NK-92 (cell line): ENCODE data around the gene ITPA.

Experiments
- DNase-seq: peaks from one replicate; lab custom pipeline; 2025; ENCODE audit not compliant: unreplicated experiment; lab: John Stamatoyannopoulos, UW

The ITPA gene

GRCh38 chr20:3243718-3244358 is 34.5 kb downstream of the ITPA start:
- no peak for DNase-seq

GRCh38 chr20:3244613-3245012 is 35.3 kb downstream of the ITPA start:
- DNase-seq: no peak

GRCh38 chr20:3245156-3245555 is 35.9 kb downstream of the ITPA start:
- DNase-seq: no peak

GRCh38 chr20:3245711-3246110 is 36.4 kb downstream of the ITPA start:
- DNase-seq: no peak

- no peak for DNase-seq
Measured at GRCh38 chr20:3246682-3247081, 37.4 kb downstream of the ITPA start.

GRCh38 chr20:3247638-3248037 is 38.3 kb downstream of the ITPA start:
- no peak for DNase-seq

GRCh38 chr20:3248167-3248992 is 39.1 kb downstream of the ITPA start:
- DNase-seq: no peak

GRCh38 chr20:3248993-3249347 is 39.7 kb downstream of the ITPA start:
- no peak for DNase-seq

GRCh38 chr20:3250091-3250504 is 40.8 kb downstream of the ITPA start:
- no peak for DNase-seq

- DNase-seq: no peak
Measured at GRCh38 chr20:3251806-3252205, 42.5 kb downstream of the ITPA start.

- DNase-seq: no peak
Measured at GRCh38 chr20:3255728-3256127, 46.4 kb downstream of the ITPA start.

GRCh38 chr20:3258429-3258828 is 49.1 kb downstream of the ITPA start:
- no peak for DNase-seq

- no peak for DNase-seq
Measured at GRCh38 chr20:3262566-3262965, 53.3 kb downstream of the ITPA start.

GRCh38 chr20:3270051-3270450 is 60.8 kb downstream of the ITPA start:
- no peak for DNase-seq

- DNase-seq: no peak
Measured at GRCh38 chr20:3273371-3273770, 64.1 kb downstream of the ITPA start.
